ENCODE results near the gene EXOC3. TPM values are rescaled to one million over a fixed set of nuclear protein-coding genes. Genes with fewer than 3 reads are reported as not detected.

EXOC3 gene
- total and polyA plus RNA-seq, 7 donors = 18.6 to 68.7 (median 48.2) TPM

DNA sequence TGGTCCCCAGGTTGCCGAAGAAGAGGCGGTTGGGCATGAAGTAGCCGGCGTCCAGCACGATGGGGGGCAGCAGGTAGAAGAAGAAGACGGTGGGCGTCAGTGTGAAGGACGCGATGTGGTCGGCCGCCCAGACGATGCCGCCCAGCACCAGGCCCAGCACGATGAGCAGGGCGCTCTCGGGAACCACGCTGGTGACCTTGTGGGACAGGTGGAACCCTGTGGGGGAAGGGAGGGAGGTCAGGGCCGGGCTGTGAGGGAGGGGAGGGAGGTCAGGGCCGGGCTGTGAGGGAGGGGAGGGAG is 48.8 kb downstream of the EXOC3 start:
- 80 to 88% methylated on average over 19 of the region's 19 CpGs for WGBS, 2 donors
- Histone ChIP-seq H3K27me3 (peaks cover 0 to 41% (median 12%) of the 10 kb centered on the region in 3 donors), H3K4me1 (no peaks in the 10 kb centered on the region), H3K9me3 (no peaks in the 10 kb centered on the region), H3K36me3 (no peaks in the 10 kb centered on the region), H3K27ac (no peak overlapping the region), H3K4me3 (no peak overlapping the region)
- no peak for TF ChIP-seq POLR2AphosphoS5 (IDR thresholded peaks at IDR 0.05)
- TF ChIP-seq, protein P1, sequence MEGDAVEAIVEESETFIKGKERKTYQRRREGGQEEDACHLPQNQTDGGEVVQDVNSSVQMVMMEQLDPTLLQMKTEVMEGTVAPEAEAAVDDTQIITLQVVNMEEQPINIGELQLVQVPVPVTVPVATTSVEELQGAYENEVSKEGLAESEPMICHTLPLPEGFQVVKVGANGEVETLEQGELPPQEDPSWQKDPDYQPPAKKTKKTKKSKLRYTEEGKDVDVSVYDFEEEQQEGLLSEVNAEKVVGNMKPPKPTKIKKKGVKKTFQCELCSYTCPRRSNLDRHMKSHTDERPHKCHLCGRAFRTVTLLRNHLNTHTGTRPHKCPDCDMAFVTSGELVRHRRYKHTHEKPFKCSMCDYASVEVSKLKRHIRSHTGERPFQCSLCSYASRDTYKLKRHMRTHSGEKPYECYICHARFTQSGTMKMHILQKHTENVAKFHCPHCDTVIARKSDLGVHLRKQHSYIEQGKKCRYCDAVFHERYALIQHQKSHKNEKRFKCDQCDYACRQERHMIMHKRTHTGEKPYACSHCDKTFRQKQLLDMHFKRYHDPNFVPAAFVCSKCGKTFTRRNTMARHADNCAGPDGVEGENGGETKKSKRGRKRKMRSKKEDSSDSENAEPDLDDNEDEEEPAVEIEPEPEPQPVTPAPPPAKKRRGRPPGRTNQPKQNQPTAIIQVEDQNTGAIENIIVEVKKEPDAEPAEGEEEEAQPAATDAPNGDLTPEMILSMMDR (IDR thresholded peaks at IDR 0.05) = no peak
- TF ChIP-seq POLR2A (IDR thresholded peaks at IDR 0.05) = no peak
- no peak for TF ChIP-seq EP300 (IDR thresholded peaks at IDR 0.05)
- intact Hi-C loops (cut with DNase I) = no loop called here
- no peak for DNase-seq

DNA sequence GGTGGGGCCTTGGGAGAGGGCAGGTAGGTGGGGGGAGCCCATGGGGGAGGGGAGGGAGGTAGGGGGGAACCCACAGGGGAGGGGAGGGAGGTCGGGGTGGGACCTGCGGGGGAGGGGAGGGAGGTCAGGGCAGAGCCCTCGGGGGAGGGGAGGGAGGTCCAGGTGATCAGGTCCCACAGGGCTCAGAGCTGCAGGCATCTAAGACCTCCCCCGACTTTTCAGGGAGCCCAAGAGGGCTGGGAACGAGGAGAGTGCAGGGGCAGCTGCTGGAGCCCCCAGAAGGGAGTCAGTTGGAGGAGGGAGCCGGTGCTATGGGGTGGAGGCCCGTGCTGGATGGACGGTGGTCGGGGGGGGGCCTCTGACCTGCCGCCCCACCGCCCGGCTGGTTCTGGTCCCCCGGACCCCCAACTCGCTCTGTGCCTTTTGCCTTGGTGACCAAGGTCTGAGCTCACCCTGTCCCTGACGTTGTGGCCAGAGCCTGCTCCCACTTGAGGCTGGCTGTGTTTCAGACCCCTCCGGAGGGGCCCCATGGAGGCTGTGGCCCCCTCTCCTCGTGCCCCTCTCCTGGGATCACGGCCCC is 49.4 kb downstream of the EXOC3 start:
- Histone ChIP-seq H3K4me3 (no peak overlapping the region), H3K27me3 (peaks cover 0 to 47% (median 12%) of the 10 kb centered on the region in 3 donors), H3K4me1 (no peaks in the 10 kb centered on the region), H3K9me3 (no peaks in the 10 kb centered on the region), H3K36me3 (no peaks in the 10 kb centered on the region), H3K27ac (no peak overlapping the region)
- TF ChIP-seq, protein P1 (IDR thresholded peaks at IDR 0.05) = no peak
- TF ChIP-seq POLR2A (IDR thresholded peaks at IDR 0.05) (no peak), EP300 (IDR thresholded peaks at IDR 0.05) (no peak), POLR2AphosphoS5 (IDR thresholded peaks at IDR 0.05) (no peak)
- WGBS, 2 donors = 55 to 70% methylated on average over 18 of the region's 18 CpGs
- intact Hi-C loops (cut with DNase I) = no loop called here
- no peak for DNase-seq

DNA sequence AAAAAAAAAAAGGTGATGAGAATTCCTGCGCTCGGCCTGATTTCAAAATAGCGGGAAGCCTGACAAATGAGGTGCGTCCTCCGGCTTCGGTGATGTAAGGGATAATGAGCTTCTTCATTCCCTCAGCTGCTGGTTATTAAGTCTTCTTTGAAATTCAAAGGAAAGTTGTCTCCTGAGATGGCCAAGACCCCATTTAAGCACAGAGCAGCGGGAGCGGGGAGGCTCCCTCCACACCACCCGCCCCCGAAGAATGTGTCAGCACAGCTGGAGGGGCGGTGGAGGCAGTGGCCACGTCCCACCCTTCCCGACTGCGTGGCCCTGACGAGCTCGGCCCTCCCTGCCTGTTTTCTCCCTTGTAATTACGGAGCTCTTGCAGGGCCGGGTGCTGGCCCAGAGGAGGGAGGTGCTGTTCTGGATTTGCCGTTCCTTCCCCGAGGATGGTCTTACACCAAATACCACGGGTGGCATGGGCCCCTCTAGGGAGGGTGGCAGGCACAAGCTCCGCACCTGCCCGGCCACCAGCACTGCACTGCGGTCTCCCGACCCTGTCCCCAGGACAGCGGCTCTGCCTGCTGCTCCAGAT is 50.2 kb downstream of the EXOC3 start:
- 63 to 65% methylated on average over 26 of the region's 26 CpGs for WGBS, 2 donors
- Histone ChIP-seq H3K36me3 (no peaks in the 10 kb centered on the region), H3K27me3 (peaks cover 0 to 55% (median 16%) of the 10 kb centered on the region in 3 donors), H3K27ac (no peak overlapping the region), H3K4me1 (no peaks in the 10 kb centered on the region), H3K9me3 (no peaks in the 10 kb centered on the region), H3K4me3 (no peak overlapping the region)
- TF ChIP-seq POLR2A (IDR thresholded peaks at IDR 0.05) (no peak), EP300 (IDR thresholded peaks at IDR 0.05) (no peak), POLR2AphosphoS5 (IDR thresholded peaks at IDR 0.05) (no peak)
- TF ChIP-seq, protein P1 (IDR thresholded peaks at IDR 0.05) = no peak
- intact Hi-C loops (cut with DNase I) = no loop called here
- no peak for DNase-seq

DNA sequence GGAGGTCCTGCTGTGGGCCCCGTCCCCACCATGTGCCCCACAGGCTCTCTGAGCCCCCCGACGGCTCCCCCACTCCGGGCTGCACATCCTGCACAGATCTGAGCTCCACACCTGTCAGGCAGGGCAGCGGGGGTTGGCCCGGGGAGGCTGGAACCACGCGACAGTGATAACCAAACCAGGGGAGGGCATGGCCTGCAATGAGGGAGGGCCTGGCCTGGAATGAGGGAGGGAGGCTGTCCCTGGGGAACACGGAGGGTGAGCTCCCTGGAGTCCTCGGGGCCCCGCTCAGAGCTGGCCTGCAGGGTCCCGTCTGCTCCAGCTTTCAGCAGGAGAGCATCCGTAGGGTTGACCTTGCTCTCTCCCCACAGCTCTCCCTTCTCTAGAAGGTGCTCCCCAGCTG is 50.8 kb downstream of the EXOC3 start:
- WGBS, 2 donors = 51 to 66% methylated on average over 13 of the region's 13 CpGs
- Histone ChIP-seq H3K9me3 (no peaks in the 10 kb centered on the region), H3K4me1 (no peaks in the 10 kb centered on the region), H3K27ac (no peak overlapping the region), H3K27me3 (peaks cover 3 to 56% (median 21%) of the 10 kb centered on the region in 3 donors), H3K4me3 (no peak overlapping the region), H3K36me3 (no peaks in the 10 kb centered on the region)
- DNase-seq = no peak
- intact Hi-C loops (cut with DNase I) = no loop called here
- TF ChIP-seq POLR2AphosphoS5 (IDR thresholded peaks at IDR 0.05) (no peak), EP300 (IDR thresholded peaks at IDR 0.05) (no peak), POLR2A (IDR thresholded peaks at IDR 0.05) (no peak)
- TF ChIP-seq, protein P1 (IDR thresholded peaks at IDR 0.05) = no peak

Measured in sigmoid colon (tissue), 7 donors.